ENCODE results near the gene CNTNAP2. TPM values are rescaled to one million over a fixed set of nuclear protein-coding genes. Genes with fewer than 3 reads are reported as not detected.

CNTNAP2 gene
- total RNA-seq, 1 donor from 2014 or later: under 0.01 TPM

- DNase-seq (ENCODE audit: extremely low read depth, low read depth, low spot score): no peak
These were observed 1740.8 kb downstream of the CNTNAP2 start for GRCh38 chr7:147857152-147858140.

- DNase-seq (ENCODE audit: extremely low read depth, low read depth, low spot score): no peak
These were observed 1741.8 kb downstream of the CNTNAP2 start for GRCh38 chr7:147858421-147858820.

GRCh38 chr7:147859033-147859432 is 1742.4 kb downstream of the CNTNAP2 start:
- DNase-seq (ENCODE audit: extremely low read depth, low read depth, low spot score): no peak

GRCh38 chr7:147859486-147859885 is 1742.9 kb downstream of the CNTNAP2 start:
- DNase-seq (ENCODE audit: extremely low read depth, low read depth, low spot score): no peak

GRCh38 chr7:147861058-147861716 is 1744.6 kb downstream of the CNTNAP2 start:
- no peak for DNase-seq (ENCODE audit: extremely low read depth, low read depth, low spot score)

- no peak for DNase-seq (ENCODE audit: extremely low read depth, low read depth, low spot score)
These were observed 1745.3 kb downstream of the CNTNAP2 start for GRCh38 chr7:147861945-147862344.

- DNase-seq (ENCODE audit: extremely low read depth, low read depth, low spot score): no peak
These were observed 1752.9 kb downstream of the CNTNAP2 start for GRCh38 chr7:147869456-147869855.

GRCh38 chr7:147878912-147879661 is 1762.5 kb downstream of the CNTNAP2 start:
- DNase-seq (ENCODE audit: extremely low read depth, low read depth, low spot score): no peak

GRCh38 chr7:147885869-147886268 is 1769.3 kb downstream of the CNTNAP2 start:
- no peak for DNase-seq (ENCODE audit: extremely low read depth, low read depth, low spot score)

GRCh38 chr7:147894271-147894670 is 1777.7 kb downstream of the CNTNAP2 start:
- DNase-seq (ENCODE audit: extremely low read depth, low read depth, low spot score): no peak

GRCh38 chr7:147896121-147896520 is 1779.5 kb downstream of the CNTNAP2 start:
- no peak for DNase-seq (ENCODE audit: extremely low read depth, low read depth, low spot score)

- DNase-seq (ENCODE audit: extremely low read depth, low read depth, low spot score): no peak
These were observed 1787.1 kb downstream of the CNTNAP2 start for GRCh38 chr7:147903536-147904218.

GRCh38 chr7:147904219-147904576 is 1787.6 kb downstream of the CNTNAP2 start:
- no peak for DNase-seq (ENCODE audit: extremely low read depth, low read depth, low spot score)

- DNase-seq (ENCODE audit: extremely low read depth, low read depth, low spot score): no peak
These were observed 1793.0 kb downstream of the CNTNAP2 start for GRCh38 chr7:147909431-147910148.

- DNase-seq (ENCODE audit: extremely low read depth, low read depth, low spot score): no peak
These were observed 1794.6 kb downstream of the CNTNAP2 start for GRCh38 chr7:147911201-147911601.

GRCh38 chr7:147912291-147912690 is 1795.7 kb downstream of the CNTNAP2 start:
- DNase-seq (ENCODE audit: extremely low read depth, low read depth, low spot score): no peak

- DNase-seq (ENCODE audit: extremely low read depth, low read depth, low spot score): no peak
These were observed 1796.5 kb downstream of the CNTNAP2 start for GRCh38 chr7:147912946-147913638.

GRCh38 chr7:147915781-147916180 is 1799.2 kb downstream of the CNTNAP2 start:
- DNase-seq (ENCODE audit: extremely low read depth, low read depth, low spot score): no peak

- no peak for DNase-seq (ENCODE audit: extremely low read depth, low read depth, low spot score)
These were observed 1800.0 kb downstream of the CNTNAP2 start for GRCh38 chr7:147916573-147916972.

All from glomerular endothelial cell (primary cell).